ENCODE measurements around the gene COX14.
"Not testable (repeated sequence)": the region's sequence is repeated elsewhere in the genome, so short reads cannot be mapped to it uniquely, and the experiment has no call there.

Gene COX14

DNA sequence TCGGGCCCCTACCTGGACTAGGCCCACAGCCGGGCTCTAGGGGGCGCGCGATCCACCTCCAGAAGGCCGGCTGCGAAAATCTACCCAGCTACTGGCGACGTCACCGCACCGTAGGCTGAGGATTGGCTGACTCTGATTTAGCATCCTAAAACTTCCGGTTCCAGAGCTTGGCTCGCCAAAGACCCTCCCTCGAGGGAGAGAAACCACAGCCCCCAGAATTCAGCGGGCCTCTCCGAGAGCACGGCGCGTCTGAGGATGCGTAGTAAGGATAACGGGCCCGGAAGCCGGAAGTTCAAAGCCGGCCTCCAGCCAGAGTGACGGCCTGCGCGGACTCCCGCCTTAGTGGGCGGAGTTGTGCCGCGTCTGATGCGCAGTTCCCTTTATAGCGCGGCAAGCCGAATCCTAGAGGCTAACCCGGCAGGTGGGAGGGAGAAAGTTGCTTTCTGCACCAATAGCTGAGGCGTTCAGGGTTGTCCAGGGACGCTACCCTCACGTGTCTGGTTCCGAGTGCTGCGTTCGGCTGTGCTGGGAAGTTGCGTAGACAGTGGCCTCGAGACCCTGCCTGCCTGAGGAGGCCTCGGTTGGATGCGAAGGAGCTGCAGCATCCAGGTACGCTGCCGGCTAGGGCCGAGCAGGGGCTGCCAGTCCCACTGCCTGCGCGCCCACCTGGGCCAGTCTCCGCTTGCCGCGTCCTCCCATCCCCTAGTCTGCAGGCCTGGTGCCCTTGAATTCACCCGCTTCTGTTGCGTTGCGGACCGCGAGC, at the start of gene COX14:
COX14 (plus strand) TSS at position 544 of the 763 bp plus-strand sequence. CDS start 7,808 bp downstream, outside the sequence.
- peak; percentile 99 for DNase-seq

DNA sequence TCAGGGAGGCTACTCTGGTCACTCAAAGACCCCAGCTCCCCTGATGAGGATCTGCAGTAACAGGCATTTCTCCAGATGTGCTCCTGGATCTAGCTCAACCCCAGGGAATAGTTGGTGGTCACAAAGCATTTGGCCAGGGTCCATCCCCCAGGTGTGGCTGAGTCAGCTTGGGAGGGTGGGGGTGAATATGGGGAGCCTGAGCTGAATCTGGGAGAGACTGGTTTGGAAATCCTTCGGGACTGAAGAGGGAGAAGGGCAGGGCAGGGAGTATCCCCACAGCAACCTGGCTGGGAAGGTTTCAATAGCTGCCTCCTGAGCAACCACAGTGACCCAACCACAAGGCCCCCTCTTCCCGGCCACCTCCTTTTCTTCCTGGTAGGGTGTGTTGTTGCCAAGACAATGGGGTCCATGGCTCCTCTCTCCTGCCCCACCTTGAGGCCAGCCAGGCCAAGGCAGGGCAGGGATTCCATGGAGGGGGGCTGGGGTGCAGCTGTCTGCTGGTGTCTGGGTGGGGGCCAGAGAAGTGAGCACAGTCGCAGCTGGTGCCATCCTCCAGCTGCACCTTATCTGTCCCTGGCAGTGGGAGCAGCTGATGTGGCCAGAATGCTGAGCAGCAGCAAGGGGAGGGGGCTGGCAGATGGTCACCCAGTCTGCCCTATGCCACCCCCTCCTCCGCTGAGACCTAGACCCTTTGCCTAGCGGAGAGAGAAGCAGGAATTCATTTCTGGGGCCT, 49.1 kb upstream of the COX14 start:
- DNase-seq: no peak

DNA sequence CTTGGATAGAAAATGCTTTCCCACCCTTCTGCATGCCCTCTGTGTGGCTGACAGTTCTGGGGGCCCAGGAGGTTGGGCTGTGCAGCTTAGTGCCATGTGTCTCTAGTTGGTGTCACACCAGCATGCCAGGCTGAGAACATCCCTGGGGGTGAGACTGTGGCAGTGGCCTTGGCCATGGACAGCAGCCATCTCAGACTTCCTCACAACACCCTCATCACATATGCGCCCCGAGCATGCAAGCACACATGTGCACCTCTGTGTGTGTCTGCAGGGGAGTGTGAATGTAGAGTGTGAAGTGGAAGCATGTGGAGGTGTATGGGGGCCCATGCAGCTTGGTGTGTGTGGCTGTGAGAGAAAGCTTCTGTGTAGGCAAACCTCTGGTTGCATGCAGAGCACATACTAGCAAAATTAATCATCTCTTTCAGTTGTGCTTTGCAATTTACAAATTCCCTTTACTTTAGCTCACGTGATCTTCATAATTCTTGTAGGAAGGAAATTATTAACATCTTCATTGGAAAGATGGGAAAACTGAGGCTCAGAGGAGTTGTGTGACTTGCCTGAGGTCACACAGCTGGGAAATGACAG, 46.2 kb upstream of the COX14 start:
- no peak for DNase-seq

DNA sequence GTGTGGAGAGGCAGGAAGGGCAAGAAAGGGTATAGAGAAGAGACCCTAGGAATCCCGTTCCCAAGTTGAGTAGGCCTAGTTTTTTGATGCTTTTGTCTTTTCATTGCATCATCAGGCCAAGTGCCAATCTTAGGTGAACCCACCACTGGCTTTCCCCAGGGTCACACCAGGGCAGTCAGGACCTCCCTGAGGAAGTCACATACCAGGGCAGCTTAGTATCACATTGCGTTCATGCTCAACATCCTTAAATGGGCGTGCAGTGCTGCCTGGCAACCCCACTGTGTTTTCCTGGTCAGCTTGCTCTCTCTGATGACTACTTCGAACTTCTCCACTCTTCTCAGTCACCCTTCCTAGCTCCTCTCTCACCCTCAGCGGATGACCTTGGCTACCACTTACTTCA, 45.6 kb upstream of the COX14 start:
- no peak for DNase-seq

DNA sequence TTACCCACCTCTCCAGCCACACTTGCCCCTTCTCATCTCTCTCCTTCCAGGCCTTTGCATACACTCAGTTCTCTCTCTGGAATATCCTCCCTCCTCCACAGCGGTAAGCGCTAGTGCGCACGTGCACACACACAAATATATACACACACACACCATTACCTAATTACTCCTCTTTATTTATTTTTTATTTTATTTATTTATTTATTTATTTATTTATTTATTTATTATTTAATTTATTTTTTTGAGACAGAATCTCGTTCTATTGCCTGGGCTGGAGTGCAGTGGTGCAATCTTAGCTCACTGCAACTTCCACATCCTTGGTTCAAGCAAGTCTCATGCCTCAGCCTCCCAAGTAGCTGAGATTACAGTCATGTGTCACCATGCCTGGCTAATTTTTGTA, 43.0 kb upstream of the COX14 start:
- no peak for DNase-seq

DNA sequence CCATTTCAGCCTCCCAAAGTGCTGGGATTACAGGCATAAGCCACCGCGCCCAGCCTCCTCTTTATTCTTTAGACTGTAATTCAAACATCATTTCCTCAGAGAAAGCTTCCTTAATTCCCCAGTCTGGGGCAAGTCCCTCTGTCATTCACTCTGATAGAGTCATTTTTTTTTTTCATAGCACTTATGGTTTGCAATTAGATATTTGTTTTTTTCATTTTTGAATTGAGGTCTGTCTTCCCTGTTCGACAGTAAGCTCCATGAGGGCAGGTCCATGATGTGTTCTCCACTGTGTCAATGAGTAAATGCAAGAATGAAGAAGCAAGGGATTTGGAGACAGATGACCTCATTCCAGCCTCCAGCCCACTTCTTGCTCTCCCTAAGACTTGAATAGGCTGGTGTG, 42.5 kb upstream of the COX14 start:
- no peak for DNase-seq

DNA sequence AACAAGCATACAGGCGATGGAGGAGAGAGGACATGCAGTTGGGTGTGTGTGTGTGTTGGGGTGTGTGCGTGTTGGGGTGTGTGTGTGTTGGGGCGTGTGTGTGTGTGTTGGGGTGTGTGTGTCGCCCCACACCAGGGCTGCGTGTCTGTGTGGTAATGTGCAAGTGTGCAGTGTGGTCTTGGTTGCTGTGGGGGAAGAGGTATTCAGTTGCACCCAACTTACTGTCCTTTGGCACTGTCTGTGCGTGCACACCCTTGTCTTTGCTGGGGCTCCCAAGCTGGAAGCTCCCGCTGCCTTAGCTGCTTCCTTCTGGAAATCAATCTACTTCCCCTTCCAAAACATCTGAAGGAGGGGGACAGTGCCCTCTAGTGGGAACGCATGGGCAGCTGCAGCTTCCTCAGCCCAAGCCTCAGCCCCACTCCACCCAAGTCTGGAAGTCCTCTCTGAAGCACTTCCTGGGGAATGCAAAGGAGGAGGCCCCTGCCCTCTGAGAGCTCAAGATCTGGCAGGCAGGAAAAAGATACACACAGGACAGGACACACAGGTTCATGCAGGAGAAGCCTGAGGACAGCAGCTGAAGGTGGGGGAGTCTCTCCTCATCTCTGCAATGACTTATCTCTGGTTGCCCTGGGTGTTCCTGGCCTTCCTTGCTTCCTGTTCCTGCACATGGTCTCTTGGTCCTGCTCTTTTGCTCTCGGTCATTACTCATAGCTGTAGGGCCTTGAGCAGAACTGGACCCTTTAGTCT, 41.5 kb upstream of the COX14 start:
- DNase-seq: peak; percentile 69

DNA sequence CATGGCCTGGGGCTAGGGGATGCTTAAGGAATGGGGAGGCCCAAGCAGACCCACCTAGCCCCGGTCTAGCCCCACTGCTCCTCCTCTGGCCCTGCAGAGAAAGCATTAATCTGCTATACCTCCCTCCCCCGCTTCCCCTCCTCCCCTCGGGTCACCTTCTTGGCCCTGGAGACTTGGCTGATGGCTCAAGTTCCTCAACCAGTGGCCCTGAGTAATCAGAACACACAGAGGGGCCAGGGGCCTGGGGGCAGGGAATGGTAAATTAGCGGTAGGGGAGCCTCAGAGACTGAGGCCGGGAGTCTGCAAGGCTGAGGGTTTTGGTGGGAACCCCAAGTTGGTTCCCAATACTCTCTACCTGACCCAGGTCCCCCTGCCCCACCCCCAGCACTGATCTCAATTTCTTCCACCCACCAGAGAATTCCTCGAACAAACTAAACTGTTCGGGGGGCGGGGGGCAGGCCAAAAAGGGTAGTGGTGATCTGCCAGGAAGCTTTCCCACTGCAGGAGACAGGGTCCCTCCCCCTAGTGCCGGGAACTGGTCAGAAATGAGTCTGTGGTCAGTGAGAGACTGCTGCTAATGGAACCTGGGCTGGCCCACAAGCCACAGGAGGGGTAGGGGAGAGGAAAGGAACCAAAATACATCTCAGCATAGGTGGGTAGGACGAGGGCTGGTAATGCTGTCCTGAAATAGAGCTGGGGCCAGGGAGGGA, 39.7 kb upstream of the COX14 start:
- no peak for DNase-seq

DNA sequence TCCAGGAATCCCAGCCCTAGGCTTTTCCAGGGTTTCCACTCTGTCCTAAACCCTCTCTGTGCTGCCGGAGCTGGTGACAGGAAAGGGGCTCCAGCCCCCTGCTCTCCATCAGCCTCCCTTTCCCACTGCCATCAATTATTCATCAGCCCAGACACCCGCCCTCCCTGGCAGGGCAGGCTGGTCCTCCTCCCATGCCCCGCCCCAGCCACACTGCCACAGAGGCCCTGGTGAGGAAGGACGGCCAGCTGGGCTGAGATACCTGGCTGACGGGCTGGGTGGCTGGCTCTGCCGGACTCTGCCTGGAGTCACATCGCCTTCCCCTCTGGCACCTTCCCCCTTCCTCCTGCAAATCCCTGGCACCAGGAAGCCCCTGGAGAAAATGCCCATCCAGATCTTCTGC, 38.8 kb upstream of the COX14 start:
- DNase-seq: no peak

DNA sequence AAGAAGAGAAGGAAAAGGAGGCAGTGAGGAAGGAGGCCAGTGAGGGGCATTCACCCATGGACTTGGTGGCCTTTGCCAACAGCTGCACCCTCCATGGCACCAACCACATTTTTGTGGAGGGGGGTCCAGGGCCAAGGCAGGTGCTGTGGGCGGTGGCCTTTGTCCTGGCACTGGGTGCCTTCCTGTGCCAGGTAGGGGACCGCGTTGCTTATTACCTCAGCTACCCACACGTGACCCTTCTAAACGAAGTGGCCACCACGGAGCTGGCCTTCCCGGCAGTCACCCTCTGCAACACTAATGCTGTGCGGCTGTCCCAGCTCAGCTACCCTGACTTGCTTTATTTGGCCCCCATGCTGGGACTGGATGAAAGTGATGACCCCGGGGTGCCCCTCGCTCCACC, 38.3 kb upstream of the COX14 start:
- DNase-seq: no peak

DNA sequence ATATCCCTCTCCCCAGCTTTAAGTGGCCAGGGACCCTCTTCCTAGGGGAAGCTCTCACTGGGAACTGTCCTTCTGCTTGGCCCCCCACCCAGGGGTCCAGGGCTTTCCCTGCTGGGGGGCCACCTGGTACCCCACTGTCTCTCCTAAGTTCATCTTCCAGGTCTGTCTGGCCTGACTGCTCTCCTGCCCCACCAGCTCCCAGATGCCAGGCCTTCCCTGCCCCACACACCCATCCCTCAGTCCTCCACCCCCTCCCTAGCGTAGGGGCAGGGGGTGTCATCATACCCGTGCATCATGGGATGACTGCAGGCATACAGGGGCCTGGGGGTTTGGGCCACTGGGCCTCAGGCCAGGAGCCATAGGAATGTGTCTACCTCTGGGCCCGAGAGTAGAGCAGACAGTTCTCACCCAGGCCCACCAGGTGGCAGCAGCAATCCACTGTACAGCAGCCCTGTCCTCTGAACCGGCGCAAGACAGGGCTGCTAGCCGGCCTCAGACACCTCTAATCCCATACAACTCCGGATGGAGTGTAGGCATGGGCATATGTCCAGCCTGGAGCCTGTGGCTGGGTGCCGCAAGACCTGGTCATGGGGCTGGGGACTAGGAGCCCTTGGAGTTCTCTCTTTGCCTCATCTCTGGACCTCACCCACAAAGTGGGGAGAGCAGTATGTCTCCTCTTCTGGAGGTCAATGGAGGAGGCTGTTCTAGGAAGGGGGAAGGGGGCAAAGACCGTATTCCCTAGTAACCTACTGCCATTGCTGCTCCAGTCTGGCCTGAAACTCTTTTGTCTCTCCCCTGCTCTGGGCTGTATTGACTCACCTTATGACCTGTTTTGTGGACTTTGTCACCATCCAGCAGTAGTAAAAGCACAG, 36.9 kb upstream of the COX14 start:
- DNase-seq: peak; percentile 80

DNA sequence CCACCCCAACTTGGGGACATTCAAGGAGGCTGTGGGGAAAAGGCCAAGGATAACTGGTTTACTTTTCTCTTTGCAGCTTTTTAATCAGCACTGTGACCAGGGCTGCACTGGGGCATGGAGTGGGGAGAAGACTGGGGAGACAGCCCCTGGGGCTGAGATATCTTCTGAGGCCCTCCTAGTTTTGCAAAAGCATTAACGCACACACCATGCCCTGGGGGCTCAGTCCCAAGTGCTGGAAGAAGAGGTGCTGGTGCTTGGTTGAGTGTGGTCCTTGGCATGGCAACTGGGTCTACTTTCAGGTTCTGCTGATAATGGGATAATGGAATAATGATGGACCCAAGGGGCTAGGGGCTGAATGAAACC, 36.2 kb upstream of the COX14 start:
- no peak for DNase-seq

DNA sequence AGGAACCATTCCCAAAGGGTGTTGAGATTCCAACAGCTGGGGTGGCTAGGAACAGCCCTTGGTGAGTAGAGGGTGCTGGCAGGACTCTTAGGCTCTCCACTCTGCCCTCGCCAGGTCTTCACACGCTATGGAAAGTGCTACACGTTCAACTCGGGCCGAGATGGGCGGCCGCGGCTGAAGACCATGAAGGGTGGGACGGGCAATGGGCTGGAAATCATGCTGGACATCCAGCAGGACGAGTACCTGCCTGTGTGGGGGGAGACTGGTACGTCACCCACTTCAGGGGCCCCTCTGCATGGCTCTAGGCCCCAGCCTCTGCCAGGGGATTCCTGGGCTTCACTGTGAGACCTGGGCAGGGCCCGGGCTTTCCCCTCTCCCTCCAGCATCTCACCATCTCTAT, 34.9 kb upstream of the COX14 start:
- no peak for DNase-seq

DNA sequence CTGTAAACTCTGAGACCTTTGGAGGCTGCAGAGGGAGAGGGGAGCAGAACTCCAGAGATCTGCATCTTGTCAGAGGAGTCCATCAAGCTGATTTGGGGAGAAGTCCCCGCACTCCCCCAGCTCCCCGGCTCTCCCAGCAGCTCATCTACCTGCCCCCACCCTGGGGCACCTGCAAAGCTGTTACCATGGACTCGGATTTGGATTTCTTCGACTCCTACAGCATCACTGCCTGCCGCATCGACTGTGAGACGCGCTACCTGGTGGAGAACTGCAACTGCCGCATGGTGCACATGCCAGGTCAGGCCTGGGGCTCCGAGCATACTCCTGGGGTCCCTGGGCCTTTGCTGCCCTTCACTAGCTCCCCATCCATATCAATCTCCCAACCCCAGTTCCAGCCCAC, 33.8 kb upstream of the COX14 start:
- DNase-seq: no peak

DNA sequence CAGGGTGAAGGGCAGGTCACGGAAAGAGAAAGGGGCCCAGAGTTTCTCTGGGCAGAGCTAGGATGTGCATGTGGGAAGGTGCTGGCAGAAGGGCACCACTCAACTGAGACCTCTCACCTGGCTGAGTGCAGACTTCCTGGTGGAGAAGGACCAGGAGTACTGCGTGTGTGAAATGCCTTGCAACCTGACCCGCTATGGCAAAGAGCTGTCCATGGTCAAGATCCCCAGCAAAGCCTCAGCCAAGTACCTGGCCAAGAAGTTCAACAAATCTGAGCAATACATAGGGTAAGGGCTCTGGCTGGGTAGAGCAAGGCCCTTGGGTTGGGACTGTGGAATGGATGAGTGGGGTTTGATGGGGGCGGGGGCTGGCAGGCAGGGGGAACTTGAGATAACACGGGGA, 32.3 kb upstream of the COX14 start:
- no peak for DNase-seq

DNA sequence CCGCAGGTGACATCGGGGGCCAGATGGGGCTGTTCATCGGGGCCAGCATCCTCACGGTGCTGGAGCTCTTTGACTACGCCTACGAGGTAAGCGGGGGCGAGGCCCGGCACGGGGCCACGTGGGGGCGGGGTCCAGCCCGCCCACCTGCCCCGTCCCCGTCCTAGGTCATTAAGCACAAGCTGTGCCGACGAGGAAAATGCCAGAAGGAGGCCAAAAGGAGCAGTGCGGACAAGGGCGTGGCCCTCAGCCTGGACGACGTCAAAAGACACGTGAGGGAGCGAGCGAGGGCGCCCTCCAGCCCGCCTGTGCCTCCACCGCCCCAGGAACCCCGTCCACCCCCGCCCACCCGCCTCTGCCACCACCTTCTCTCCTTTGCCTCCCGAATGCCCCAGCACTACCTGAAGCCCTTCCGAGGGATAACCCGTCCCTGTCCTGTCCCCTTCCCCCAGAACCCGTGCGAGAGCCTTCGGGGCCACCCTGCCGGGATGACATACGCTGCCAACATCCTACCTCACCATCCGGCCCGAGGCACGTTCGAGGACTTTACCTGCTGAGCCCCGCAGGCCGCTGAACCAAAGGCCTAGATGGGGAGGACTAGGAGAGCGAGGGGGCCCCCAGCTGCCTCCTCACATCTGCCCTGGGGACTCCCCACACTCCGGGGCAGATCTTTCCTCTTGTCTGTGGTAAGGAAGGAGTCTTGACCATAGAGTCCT, 30.8 kb upstream of the COX14 start:
- DNase-seq: no peak

DNA sequence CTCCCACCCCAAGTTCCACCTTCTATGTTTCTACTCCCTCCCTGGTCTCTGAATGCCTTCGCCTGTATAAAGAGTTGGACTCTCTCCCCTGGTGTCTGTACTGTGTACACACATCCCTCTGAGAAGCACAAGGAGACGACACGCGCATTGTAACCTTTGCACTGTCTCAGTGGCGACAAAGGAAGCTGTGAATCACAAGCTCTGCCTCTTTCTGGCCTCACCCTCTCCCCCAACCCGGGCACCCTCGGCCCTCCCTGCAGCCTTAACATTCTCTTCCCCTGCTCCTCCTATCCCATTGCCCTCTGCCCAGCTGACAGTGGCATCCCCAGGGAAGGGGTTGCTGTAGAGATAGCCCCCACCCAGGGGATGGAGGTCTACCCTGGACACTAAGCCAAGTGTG, 29.4 kb upstream of the COX14 start:
- no peak for DNase-seq

DNA sequence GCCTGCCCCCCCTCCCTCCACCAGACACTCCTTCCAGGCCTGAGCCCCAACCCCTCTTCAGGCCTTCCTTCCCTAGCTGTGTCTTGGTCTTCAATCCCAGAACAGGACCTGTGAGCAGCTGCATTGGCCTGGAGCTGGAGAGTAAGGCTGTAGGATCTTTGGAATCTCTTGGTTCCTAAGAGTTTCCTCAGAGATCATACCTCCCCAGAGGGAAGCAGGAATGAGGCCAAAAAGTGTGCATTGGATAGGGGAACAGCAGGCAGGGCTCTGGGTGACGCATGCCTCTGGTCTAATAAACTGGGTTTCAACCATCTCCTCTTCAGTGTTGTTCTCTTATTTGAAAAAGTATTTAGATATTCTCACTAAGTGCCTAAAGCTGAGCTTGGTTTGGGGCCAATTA, 28.7 kb upstream of the COX14 start:
- no peak for DNase-seq

DNA sequence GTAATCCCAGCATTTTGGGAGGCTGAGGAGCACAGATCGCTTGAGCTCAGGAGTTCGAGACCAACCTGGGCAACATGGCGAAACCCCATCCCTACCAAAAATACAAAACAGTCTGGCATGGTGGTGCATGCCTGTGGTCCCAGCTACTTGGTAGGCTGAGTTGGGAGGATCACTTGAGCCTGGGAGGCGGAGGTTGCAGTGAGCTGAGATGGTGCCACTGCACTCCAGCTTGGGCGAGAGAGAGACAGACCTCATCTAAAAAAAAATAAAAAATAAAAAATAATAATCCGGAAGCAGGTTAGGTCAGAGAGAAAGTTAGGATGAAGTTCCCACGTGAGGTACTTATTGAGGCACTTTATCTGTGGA, 27.6 kb upstream of the COX14 start:
- not testable (repeated sequence) for DNase-seq

DNA sequence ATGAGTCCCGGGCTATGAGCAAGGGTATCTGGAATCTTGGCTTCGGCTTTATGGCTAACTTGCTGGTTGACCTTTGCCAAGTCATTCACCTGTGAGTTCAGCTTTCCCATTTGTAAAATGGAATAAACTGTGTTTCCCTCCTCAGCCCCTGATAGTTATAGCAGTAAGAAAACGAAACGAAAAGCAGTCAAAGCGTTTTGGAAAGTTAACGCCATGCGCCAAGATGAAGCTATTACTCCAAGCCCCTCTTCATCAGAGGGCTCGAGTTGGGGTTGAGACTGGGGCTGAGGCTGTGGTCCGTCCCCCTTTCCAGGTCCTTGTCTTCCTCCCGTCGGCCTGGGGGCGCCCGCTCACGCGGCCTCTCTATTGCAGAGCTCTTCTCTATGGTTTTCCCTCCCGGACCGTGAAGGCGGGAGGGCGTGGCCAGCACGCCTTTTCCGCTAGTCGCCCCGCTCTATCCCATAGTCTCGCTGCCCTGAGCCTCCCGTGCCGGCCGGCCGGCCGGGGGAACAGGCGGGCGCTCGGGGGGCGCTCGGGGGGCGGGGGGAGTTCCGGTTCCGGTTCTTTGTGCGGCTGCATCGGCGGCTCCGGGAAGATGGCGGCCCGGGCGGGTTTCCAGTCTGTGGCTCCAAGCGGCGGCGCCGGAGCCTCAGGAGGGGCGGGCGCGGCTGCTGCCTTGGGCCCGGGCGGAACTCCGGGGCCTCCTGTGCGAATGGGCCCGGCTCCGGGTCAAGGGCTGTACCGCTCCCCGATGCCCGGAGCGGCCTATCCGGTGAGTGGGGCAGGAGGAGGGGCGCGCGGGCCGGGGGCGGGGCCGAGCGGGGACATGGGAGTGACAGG, 27.0 kb upstream of the COX14 start, which contains the start of gene SMARCD1:
SMARCD1 (plus strand) TSS at position 568 of the 840 bp plus-strand sequence; CDS start at position 596, 28 bp downstream.
- peak; percentile 83 for DNase-seq

All from T1000 (cell line).